Pulmonary artery endothelial cell (primary cell): ENCODE data around the gene APOA4. TPM values are rescaled to one million over a fixed set of nuclear protein-coding genes. Genes with fewer than 3 reads are reported as not detected.
"Not testable (repeated sequence)": the region's sequence is repeated elsewhere in the genome, so short reads cannot be mapped to it uniquely, and the experiment has no call there.

Experiments used
- DNase-seq: peaks from one replicate; pipeline ENCODE4 v3.0.0-alpha.2; 2011; ENCODE audit warnings: low read depth, low spot score
- total RNA-seq: library from RNA; depleted of rRNA; stranded (reverse); fragments of >200 nt; gene quantifications from 2 replicates; pipeline ENCODE4 v1.2.3, GENCODE V29; 2014

APOA4 gene
- total RNA-seq, 1 donor from 2014 or later: not detected

DNA sequence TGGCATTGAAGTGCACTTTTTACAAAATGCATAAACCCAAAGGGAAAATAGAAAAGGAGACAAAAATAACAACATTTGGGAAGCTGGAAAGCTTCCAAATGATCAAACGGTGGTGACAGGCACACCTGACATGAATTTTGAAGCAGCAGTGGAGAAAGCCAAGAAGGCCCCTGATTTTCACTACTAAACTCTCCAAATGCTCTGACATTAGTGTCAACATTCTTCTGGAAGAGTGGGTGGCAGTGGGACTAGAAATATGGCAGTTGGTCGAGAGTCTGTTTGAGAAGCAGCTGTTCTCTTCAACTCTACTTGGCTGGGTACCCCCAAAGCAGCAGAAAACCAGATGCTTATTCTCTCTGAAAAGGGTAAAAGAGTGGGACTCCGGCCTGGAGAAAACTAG is 19.1 kb downstream of the APOA4 start:
- DNase-seq: no peak

DNA sequence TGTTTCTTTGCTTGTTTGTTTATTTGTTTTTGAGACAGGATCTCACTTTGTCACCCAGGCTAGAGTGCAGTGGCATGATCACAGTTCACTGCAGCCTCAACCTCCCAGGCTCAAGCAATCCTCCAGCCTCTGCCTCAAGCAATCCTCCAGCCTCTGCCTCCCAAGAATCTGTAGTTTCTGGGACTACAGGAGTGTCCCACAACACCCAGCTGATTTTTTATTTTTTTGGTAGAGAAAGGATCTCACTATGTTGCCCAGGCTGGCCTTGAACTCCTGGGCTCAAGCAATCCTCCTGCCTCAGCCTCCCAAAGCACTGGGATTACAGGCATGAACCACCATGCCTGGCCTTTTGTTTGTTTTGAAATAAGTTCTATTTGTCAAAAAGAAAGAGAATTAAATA is 21.4 kb downstream of the APOA4 start:
- not testable (repeated sequence) for DNase-seq

DNA sequence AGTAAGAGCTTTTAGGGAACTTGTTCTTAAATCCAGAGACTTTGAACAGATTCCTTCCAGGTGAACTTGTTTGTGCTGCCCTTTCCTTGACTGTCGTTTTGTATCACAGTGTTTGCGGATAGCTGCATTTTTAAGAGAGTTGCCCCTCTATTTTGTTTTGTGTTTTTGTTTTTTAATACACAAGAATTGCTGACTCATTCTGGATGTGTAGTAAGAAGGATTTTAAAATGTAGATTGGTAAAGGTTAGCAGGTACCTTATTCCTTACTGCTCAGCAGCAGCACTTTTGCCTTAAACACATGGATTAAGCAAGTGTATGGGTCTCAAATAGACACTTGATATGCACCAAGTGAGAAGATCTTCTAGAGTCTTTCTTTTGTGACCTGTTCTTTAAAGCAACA is 22.5 kb downstream of the APOA4 start:
- DNase-seq: no peak

DNA sequence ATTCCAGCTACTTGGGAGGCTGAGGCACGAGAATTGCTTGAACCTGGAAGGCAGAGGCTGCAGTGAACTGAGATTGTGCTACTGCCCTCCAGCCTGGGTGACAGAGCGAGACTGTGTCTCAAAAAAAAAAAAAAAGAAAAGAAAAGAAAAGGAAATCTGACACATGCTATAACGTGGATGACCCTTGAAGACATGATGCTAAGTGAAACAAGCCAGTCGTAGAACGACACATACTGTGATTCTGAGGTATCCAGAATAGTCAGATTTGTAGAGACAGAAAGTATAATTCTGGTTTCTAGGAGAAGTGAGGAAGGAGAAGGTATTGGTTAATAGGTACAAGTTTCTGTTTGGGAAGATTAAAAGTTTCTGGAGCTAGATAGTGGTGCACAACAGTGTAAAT is 24.7 kb downstream of the APOA4 start:
- DNase-seq: no peak

DNA sequence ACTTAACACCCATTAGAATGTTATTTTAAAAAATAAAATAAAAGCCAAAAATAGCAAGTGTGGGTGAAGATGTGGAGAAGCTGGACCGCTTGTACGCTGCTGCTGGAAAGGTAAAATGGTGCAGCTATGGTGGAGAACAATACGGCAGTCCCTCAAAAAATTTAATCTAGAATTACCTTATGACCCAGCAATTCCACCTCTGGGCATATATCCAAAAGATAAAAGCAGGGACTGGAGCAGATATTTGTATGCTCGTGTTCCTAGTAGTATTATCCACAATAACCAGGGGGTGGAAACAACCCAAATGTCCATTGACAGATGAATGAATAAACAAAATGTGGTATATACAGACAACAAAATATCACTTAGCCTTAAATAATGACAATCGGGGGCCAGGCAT is 25.3 kb downstream of the APOA4 start:
- DNase-seq: no peak

DNA sequence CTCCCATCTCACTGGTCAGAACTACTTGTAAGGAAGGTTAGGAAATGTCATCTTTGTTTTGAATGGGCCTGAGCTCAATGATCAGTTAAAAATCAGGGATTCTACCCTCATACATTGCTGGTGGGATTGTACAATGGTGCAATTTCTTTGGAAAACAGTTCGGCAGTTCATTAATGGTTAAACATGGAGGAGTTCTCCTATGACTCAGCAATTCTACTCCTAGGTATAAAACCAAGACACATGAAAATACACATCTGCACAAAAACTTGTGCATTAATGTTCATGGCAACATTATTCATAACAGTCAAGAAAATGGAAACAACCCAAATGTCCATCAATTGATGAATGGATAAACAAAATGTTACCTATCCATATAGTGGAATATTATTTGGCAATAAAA is 26.6 kb downstream of the APOA4 start:
- no peak for DNase-seq

DNA sequence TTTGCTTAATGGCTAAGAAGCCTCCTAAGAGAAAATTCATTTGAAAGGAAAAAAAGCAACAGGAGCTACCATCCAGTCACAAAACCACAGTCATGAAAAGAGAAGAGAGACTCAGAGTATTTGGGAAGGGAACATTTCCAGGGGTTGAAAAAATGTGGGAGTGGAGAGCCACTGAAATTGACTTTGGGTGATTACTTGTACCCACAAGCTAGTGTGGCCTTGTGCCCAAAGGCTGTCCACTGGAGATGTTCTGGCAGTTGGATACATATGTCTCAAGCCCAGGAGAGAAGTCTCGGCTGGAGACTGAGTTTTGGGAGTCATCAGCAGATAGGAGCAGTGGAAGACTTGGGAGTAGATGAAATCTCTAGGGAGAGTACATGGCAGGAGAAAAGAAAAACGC is 28.3 kb downstream of the APOA4 start:
- DNase-seq: no peak

DNA sequence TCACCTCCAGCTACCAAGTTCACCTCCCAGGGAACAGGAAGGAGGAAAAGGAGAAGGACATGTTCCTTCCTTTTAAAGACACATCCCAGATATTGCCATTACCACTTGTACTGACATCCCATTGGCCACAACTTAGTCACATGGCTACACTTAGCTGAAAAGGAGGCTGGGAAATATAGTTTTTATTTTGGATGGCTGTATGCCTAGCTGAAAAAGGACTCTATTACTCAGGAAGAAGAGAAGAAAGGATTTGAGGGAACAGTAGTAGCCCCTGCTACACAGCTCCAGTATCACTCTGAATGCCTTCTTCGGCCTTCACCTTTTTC is 29.4 kb downstream of the APOA4 start:
- DNase-seq: no peak

DNA sequence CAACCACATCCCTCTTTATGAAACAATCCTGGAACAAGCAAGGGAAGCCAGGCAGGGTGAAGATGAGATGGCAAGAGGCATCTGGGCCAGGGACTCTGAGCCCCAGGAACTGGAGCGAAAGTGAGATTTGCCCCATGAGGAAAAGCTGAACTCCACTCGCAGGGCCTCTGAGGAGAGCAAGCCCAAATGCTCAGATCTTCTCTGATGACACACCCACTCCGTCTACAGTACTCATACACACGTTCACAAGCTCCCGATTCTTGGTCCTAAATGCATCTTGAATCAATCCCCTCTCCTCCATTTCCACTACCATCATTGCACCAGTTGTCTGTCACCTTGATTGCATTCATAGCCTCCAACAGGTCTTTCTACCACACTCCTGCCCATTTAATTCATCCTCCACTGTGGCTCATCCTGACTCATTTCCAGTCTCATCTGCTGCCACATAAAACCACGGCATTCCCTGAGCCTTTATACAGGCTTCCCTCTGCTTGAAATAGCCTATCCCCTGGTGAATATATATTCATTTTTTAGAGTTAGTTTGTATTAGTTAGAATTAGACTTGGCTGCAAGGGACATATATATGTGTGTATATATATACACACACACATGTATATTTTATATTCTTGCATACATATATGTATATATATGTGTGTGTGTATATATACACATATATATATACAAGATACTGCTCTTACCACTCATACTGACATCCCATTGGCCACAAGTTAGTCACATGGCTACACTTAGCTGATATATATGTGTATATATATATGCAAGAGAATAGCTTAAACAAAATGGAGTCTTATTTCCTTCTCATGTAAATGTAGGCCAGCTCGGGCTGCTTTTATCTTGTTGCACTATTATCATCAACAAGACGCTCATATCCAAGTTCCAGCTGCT is 30.0 kb downstream of the APOA4 start:
- no peak for DNase-seq

DNA sequence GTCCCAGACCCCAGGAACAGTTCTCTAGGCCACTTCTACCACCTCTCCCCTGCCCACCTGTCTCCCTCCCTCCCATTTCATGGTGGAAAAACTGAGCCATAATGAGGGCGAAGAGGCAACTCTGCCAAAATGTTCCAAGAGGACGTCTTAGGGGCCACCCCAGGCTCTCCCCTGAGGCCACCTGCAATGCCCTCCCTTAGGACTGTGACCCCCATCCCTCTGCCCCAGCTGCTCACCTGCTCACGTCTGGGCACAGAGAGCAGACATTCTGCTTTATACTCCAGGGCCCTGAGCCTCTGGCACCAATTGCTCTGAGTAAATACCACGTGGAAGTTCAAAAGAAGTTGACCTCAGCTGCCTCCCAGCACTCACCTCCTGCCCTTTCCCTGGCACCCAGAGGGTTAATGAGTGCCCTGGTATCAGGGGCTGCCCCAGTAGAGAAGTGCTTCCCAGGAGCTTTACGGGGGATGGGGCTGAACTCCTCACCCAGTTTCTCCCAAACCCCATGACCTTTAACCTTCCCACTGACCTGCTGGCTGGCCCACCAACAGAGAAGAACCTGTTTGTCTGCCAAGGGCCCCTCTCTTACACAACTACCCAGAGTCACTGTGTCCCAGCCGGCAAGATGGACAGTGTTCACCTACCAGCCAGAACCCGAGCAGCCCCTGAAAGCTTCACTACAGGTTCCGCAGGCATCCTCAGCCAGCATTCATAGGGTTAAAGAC is 30.8 kb downstream of the APOA4 start:
- no peak for DNase-seq

DNA sequence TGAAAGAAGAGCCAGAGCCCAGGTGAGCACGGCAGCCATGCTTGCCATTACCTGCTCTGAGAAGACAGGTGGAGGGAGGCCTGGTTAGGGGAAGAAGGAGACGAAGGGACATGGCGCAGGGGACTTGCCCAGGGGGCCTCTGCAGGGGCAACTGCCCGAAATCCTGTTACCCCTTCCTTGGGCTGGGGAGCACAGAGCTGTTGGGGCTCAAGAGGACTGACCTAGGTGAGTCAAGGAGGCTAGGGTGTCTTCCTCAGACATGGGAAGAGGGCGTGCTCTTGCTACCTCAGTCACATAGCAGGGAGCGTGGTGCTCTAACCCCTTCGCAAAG is 31.3 kb downstream of the APOA4 start, which contains the start of gene APOA5:
TSS of gene APOA5 (minus strand) at position 67 of the 331 bp plus-strand sequence. CDS start at position 48, 19 bp downstream.
- DNase-seq: no peak

DNA sequence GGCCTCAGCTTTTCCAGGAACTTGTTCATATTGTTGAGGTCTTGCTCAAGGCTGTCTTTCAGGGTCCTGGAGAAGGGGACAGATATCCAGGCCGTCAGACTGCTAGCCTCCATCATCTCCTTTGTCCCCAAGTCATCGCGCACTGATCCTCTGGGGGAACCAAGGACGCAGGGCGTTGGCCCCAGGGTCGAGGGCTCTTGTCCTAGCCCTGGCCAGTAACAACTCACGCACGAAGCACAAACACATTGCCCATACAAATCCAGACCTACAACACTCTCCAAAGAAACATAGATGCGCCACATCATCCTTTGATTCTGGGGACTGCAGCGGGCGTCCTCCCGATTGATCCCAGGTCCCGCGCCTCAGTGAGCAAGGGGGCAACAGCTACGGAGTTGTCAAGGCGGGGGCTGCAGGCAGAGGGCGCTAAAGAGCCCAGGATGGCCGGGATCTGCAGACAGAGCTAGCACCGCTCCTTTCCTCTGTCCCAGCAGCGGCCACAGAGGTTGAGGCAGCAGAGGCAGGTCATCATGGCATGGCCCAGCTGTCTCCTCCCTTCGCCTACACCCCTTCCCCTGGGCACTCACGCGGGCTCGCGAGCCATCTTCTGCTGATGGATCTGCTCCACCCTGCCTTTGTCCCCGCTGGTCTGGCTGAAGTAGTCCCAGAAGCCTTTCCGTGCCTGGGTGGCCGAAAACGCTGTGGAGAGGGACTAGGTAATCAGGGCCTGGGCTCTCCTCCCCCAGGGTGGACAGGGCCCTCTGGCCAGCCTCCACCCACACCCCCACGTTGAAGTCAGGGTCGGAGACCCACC is 31.9 kb downstream of the APOA4 start:
- DNase-seq: no peak

DNA sequence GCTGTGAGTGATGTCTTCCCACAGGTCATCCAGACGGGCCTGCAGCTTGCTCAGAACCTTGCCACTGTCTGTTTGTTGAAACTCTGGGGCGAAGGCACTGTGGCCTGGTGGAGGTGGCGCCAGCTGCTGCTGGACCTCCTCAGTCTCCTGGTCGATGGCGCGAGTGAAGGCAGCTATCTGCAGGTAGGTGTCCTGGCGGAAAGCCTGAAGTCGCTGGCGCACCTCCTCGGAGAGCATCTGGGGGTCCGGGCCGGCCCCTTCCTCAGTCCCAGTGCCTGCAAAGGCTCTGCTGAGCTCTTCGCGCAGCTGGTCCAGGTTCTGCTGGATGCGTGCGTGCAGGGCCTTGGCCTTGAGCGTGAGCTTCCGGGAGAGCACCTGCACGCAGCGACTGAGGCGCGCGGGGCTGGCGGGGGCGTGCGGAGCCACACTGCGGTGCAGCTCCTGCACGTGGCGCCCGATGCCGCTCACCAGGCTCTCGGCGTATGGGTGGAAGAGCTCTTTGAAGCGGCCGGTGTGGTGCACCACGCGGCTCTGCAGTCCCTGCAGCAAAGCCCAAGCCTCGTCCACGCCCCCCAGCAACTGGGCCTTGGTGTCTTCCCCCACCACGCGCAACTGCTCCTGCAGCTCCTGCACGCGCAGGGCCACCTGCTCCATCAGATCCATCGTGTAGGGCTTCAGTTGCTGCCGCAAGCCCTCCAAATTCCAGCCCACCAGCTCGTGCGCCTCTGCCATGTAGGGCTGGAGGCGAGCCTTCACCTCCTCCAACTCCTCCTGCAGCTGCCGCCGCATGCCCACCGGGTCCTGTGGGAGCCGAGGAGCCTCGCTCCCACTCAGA is 32.7 kb downstream of the APOA4 start:
- no peak for DNase-seq

DNA sequence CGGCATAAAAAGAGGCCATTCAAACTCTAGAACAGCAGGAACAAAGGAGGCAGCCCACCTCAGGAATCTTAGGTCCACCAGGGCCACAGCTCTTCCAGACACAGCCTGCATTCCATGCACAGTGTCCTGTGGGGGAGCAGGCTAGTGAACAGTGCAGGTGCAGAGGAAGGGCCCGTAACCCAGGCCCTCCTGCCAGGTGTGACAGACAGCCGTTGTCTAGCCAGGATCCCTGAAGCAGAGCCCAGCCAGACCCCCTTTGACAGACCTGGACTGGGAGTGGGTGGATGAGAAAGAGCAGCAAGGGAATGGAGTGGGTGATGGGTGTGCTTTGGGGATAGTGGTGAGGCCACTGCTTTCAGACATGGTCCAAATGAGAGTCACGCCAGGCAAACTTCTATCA is 34.1 kb downstream of the APOA4 start:
- no peak for DNase-seq

DNA sequence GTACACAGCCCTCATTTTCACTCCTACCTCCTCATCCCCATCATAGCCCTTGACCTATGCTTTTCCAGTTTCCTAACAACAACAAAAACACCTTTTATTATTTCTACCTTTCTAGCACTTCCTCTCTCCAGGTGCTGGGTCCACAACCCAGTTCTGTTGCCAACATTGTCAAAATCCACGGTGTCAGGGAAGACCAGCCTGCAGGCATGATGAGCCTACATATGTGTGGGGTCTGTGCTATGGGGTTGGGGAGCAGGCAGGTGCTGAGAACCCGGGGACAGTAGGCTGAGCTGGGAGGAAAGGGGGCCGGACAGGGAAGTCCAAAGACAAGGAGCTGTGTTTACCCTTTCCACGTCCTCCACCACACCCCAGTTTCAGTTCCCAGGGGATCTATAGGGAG is 34.6 kb downstream of the APOA4 start:
- DNase-seq: no peak

DNA sequence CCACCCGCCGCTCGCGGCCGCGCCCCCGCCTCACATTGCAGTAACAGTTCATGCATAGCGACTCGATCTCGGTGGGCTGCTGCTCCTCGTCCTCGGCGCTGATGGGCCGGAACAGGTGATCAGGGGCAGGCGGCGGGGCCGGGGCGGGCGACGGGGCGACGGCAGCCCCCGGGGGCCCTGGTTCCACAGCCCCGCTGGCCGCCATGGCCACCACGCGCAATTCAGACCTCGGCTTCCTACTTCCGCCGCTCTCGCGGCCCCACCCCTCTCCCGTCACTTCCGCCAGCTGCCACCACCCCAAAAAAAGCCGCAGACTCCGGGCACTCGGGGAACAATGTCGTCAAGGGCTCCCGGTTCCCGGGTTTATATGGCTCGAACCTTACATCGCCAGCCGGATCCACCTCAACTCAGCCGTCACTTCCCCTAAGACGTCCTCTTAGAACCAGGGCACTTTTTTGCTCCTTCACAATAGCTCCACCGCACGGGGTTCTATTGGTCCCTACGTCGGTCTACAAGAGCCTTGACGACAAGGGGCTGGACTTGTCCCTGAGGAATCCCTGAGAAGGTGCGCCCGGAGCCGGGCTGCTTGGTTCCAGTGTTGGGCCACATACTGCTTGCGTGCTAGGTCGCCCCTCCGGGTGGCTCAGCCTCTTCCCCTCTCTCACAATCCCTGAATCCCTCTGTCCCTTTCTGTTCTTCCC is 35.2 kb downstream of the APOA4 start, which contains the start of gene ZPR1:
TSS of gene ZPR1 (minus strand) at position 238 of the 701 bp plus-strand sequence. CDS start at position 205, 33 bp downstream.
- peak; percentile 24 for DNase-seq

DNA sequence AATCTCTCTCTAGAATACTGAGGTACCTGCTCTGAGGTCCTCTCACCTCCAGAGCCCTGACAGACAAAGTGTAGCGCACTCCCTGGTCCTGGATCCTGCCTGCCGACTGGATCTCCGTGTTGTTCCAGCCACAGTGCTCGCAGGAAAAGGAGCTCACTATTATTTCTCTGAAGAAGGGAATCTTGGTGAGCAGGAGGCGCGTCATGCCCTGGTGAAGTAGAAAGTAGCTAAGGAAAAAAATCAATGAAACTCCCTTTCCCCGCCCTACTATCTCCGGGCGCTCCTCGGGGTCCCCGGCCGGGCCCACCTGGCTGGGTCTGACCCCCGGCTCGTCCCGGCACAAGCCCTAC is 35.7 kb downstream of the APOA4 start:
- no peak for DNase-seq

DNA sequence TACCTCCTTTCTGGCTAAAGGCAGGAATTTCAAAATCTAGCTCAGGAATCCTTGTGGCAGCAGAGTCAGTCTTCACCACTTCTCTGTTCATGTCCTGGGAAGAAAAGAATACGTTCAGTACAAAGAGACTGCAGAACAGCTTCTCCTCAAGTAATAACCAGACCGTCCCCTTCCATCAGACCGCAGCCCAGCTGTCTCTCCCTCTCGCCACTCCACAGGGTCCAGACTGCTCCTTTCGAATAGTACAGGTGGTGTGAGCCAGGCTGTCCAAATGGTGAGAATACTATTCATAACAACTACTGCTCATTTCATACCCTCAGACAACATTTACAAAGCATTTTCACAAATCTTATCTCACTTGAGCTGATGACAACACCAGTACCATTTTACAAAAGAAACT is 36.1 kb downstream of the APOA4 start:
- DNase-seq: no peak

DNA sequence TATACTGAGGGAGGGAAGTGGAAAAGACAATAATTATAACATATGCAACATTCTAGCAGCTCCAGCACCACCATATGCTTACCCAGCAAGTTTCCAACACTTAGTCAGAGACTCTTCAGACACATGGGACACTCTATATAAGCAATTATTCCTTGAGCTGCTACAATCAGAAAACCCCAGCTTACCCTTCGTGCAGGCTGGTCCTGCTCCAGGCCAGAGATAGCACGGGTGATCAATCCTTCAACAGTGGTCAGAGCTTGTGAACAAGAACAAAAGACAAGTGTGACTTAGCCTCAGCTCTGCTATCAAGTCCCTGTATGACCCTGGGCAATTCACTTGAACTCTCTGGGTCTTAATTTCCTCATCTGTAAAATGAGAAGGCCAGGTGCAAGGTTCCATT is 36.8 kb downstream of the APOA4 start:
- no peak for DNase-seq

DNA sequence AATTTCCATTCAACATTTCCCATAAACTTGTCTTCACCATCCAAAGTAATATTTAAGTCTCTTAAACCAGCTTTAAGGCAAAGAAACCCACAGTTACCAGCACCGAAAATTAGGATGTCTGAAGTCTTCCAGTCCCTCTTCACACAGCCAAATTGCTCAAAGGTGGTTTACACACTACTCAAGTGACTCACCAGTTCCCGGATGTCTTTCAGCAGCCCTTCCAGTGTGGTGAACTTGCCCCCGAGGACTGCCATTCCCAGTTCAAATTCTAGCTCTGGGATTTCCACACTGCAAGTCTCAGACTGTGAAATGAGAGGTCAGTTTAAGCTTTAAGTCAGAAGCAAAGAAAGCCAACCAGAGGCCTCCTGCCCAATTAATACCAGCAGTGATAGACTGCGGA is 40.4 kb downstream of the APOA4 start:
- no peak for DNase-seq

DNA sequence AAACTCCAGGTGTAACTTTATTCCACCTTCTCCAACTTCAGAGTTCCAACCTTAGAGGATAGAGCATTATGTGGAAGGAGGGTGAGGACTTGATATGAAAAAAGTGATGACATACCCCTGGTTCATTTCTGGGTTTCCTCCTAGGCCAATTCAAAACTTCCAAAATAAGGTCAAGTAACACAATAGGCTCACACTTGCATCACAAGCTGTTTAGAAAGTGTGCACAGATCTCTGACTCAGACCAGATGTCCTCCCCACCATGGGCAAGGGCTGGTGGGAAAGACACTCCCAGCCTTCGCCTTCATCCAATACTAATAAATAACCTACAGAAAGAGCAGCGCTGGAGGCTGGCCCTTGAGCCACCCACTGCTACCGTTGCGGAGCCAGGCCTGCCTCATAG is 44.5 kb downstream of the APOA4 start:
- no peak for DNase-seq
